ENCODE measurements around the gene CCM2L.

The CCM2L gene

DNA sequence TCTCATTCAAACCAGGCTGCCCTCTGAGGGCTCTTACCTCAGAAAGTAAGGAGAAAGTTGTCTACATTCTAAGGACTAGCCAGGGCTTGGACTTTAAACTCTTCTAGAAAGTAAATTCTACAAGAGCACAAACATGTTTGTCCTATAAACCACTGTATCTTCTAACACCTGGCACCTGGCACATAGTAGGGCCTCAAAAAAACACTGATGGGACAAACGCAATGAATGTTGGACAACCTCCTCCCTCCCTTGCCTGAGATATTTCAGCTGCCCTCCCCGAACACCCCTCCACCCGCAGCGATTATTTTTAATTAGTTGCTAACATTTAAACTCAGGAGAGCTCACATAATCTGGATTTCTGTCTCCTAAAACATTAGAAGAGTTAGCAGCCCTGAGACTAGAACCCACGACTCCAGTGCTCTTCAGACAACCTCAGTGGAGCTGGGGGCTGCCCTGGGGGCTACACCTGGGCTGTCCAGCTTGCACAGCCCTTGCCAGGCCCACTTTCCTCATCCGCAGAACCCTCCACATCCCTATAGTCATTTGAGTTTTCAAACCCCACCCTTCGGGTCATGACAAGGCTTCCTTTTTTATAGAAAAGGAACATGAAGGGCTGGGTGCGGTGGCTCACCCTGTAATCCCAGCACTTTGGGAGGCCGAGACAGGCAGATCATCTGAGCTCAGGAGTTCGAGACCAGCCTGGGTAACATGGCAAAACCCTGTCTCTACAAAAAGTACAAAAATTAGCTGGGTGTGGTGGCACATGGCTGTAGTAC is 46.7 kb downstream of the CCM2L start:
- FAIRE-seq (no peak), DNase-seq (ENCODE audit: low spot score) (no peak)

DNA sequence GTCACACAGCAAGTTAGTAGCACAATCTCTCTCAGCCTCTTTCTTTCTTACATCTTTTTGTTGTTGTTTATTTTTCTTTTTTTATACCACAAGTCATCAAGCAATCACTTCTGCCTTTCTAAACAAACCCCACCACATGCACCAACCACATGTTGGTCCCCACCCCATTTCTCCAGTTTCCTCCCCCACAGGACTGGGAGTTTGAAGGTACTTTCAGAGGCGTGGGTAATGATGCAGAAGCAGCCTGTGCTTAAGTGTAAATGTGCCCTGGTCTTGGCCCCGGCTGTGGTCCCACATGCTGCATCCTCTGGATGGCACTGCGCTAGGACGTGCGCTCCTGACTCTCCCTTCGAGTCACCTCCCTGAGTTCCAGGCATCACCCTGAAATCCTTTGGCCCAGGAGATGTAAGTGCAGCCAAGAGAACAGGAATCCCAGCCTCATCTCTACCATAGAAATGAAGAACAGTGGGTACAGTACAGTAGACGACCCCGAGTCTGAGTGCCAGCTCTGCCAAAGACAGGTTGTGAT is 47.5 kb downstream of the CCM2L start:
- no peak for DNase-seq (ENCODE audit: low spot score)
- FAIRE-seq = no peak

DNA sequence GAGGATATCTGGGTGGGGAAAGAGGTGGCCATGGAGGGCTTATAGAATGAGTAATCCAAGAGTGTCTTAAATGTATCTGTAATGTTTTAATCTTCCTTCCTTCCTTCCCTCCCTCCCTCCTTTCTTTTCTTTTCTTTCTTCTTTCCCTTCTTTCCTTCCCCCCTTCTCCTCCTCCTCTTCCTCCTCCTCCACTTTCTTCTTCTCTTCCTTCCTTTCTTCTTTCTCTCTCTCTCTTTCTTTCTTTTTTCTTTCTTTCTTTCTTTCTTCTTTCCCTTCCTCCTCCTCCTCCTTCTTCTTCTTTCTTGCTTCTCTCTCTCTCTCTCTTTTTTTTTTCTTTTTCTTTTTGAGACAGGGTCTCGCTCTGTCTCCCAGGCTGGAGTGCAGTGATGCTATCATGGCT is 49.0 kb downstream of the CCM2L start:
- DNase-seq (ENCODE audit: low spot score) = no peak
- no peak for FAIRE-seq

DNA sequence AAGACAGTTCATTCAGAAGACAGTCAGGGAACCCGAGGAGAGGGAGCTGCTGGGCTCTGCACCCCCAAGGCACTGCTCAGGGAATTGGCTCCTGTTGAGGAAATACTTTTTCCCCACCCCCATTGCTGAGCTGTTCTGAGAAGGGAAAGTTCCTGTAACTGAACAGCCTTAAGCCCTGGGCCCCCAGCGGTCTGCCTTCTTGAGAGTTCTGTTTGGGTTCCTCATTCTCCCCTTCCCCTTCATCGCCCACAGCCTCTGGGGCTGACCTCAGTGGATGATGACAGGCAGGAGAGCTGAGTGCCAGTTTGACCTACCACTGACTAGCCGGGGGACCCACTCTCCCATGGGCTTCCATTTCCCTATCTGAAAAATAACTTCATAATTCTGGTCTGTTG is 52.5 kb downstream of the CCM2L start:
- no peak for FAIRE-seq
- no peak for DNase-seq (ENCODE audit: low spot score)

DNA sequence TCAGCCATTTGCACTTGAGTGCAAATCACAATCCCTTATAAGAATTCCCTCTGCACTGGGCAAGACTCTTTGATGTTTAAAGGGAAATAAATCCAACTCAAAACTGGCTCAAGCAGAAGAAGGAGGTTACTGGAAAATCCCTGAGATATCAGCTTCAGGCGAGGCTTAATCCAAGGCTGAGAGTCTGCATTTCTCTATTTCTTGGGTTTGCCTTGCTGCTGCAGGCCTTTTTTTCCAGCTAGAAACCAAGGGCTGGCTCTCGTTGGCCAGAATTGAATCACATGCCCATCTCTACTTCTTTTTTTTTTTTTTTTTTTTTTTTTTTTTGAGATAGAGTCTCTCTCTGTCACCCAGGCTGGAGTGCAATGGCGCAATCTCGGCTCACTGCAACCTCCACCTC is 53.5 kb downstream of the CCM2L start:
- FAIRE-seq = no peak

DNA sequence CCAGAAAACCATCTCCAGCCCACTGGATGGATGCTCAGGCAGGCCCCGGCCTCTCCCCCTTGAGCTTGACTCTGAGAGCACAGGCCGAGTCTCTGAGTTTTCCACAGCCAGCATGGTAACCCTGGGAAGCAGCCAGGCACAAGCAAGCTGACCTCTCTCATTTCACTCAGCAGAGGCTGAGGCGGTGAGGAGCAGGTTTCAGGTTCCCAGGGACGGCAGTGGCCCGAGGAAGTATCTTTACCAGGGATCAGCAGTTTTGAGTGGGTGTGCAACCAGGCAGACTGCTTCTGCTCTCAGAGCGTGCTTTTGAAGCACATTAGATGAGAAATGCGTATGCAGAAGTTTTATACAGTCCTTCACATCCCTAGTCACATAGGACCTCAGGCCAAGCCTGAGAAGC is 54.4 kb downstream of the CCM2L start:
- no peak for DNase-seq (ENCODE audit: low spot score)
- no peak for FAIRE-seq

More for the DNA sequence above, 53.5 kb downstream of the CCM2L start:
- DNase-seq (ENCODE audit: low spot score) = no peak

DNA sequence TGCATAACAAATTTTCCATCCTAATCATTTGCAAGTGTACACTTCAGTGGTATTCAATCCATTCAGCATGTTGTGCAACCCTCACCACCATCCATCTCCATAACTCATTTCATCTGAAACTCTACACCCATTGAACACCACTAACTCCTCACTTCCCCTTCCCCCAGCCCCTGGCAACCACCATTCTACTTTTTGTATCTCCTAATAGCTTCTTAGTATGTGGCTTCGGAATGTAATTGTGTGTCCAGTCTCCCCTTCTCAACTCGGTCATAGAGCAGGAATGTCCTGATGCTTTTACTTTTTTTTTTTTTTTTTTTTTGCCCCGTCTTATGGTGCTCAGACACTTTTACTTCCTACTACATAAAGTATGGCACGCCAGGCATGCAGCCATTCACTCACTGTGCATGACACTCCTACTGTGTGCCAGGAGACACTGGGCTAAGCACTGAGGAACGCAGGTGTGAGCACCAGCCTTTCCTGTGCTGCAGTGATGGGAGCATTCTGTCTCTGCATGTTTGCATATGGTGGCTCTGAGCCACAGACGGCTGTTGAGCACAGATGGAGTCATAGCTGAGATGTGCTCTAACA is 57.1 kb downstream of the CCM2L start:
- FAIRE-seq = no peak
- DNase-seq (ENCODE audit: low spot score) = peak; percentile 57

DNA sequence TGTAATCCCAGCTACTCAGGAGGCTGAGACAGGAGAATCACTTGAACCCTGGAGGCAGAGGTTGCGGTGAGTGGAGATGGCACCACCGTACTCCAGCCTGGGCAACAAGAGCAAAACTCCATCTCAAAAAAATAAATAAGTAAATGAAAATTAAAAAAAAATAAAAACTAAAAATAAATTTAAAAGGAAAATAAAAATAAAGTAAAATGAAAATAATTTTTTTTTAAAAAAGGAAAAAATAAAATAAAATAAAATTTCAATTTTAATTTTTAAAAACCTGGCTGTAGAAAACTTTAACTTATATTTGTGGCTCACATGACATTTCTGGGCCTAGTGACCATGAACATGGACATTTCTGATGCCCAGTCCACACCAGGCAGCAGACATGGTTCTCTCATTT is 57.9 kb downstream of the CCM2L start:
- DNase-seq (ENCODE audit: low spot score) (no peak), FAIRE-seq (peak; percentile 52)

DNA sequence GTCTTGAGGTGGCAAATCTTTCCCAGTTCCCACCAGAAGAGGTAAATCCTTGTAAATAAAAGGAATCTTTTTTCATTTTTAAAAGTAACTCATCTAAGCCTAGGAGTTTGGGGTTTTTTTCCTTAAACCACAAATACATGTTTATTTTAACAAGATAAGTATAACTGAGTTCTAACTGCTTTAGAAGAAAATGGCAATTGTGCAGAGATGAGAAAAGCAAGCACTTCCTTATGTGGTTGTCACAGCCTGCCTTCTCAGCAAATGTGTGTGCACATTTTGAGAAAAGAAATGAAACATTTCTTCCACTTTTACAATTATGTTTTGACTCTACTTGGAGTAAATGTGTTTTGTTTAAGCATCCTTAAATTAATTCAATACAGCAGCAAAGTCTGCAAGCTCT is 59.5 kb downstream of the CCM2L start:
- FAIRE-seq (no peak), DNase-seq (ENCODE audit: low spot score) (no peak)

DNA sequence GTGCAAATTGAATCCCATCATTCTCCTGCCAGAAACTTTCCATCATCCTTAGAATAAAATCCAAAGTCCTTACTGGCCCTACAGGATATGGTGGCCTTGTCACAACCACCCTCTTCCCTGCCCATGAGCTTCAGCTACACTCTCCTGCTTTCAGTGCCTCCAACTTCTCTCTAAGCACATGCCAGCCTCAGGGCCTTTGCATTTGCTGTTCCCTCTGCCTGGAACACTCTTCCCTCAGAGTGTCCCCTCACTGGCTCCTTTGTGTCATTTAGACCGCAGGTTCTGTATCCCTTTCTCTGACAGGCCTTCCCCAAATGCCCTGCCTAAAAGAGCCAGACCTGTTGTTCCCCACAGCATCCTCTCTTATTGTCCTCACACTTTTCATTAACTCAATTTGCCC is 60.0 kb downstream of the CCM2L start:
- no peak for FAIRE-seq
- DNase-seq (ENCODE audit: low spot score) = no peak

DNA sequence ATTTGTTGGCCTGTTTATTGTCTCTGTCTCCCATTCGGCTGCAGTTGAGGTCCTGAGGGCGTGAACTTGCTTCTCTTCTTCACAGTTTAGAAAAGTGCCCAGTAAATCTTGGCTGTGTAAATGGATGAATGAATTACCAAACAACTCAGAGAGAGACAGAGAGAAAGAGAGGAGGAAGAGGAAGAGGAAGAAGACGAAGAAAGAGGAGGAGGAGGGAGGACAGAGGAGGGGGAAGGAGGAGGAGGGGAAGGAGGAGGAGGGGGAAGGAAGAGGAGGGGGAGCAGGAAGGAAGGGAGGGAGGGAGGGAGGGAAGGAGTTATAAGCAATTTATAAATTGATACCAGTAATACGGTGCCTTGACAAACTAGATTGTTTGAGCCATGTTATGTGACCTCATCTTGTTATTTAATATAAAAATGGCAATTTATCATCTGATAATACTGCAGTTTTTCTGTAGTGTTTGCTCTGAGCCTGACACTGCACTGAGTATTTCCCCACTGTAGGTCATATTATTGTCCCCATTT is 60.5 kb downstream of the CCM2L start:
- FAIRE-seq = no peak

DNA sequence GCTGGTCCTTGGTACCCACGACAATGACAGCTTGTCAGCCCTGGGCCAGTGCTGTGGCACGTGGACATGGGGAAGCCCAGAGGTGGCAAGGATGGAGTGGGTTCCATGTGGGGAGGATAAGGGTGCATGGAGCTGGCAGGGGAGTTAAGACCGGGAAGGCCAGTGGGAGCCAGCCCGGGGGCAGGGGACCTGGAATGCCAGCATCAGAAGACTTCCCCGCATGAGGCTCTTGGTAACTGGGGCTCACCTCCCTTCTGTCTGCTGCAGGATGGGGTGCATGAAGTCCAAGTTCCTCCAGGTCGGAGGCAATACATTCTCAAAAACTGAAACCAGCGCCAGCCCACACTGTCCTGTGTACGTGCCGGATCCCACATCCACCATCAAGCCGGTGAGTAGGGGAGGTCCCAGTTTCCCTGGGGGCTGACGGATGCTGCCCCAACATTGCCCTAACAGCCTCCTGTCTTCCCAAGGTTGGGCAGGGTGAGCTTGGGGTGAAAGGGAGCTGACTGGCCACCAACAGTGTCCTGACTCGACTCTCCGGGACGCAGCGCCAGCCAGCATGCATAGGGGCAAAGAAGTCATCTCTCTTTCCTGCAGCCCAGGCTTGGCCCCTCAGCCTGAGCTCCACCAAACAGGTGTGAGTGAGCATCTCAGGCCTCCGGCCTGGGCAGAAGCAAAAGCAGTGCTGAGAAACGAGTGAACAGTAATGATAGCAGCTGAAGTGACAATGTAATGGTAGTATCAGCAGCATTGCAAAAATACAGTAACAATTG is 61.3 kb downstream of the CCM2L start:
- FAIRE-seq (no peak), DNase-seq (ENCODE audit: low spot score) (no peak)

More for the DNA sequence above, 60.5 kb downstream of the CCM2L start:
- no peak for DNase-seq (ENCODE audit: low spot score)

DNA sequence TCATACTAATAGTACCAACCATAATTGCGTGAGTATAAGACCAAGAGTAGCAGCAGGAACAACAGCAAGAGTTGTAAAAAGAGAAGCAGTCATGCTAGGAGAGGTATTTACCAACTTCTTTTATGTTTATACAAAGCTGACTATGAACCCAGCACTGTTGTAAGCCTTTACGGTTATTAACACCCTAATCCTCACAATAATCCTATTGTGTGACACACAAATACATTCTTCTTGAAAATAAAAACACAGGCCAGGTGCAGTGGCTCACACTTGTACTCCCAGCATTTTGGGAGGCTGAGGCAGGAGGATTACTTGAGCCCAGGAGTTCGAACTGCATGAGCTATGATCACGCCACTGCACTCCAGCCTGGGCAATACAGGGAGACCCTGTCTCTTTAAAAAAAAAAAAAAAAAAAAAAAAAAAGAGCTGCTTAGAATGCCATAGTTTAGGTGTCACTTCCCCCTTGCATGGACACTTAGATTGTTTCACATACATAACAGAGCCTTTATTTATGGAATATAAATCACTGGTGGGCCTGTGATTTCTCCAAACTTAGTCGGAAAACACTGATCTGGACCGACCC is 62.0 kb downstream of the CCM2L start:
- no peak for FAIRE-seq
- no peak for DNase-seq (ENCODE audit: low spot score)

DNA sequence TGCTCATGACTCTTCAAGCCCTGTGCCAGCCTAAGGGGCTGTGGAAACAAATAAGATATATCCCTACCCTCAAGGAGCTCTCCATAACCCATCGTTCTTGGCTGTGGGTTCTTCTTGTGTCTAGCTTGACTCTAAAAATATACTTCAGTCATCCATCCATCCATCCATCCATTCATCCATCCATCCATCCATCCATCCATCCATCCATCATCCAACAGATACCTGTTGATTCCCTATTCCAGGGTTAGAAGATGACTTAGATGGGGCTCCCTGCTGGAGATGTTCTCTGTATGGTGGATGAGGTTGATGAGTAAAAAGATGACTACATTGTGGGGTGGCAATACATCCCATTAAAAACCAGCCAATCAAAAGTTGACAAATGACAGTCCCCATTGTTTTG is 65.3 kb downstream of the CCM2L start:
- FAIRE-seq = no peak

DNA sequence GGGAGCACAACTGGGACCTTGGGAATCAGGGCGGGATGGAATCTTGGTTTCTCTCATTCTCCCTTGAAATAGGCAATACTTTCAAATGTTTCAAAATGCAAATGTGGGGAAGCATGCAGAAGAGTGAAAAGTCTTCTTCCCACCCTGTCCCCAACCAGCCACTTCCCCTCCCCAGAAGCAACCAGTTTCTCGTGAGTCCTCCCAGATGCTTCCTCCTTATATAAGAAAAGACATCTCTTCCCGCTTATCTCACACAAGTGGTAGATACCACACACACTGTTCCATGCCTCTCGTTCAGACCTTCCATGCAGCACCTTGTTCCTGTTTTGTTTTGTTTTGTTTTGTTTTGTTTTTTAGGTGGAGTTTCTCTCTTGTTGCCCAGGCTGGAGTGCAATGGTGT is 67.0 kb downstream of the CCM2L start:
- no peak for DNase-seq (ENCODE audit: low spot score)
- no peak for FAIRE-seq

More for the DNA sequence above, 65.3 kb downstream of the CCM2L start:
- DNase-seq (ENCODE audit: low spot score) = no peak

DNA sequence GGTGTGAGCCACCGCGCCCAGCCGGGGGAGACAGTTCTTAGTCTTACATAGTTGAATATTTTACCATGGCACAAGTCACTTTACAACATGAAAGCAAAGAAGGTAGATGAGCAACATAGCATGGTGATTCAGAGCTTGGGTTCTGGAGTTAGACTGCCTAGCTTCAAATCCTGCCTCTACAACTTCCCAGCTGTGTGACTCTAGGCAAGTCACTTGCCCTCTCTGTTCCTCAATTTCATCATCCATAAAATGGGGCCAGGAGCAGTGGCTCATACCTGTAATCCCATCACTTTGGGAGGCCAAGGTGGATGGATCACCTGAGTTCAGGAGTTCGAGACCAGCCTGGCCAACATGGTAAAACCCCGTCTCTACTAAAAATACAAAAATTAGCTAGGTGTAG is 68.1 kb downstream of the CCM2L start:
- FAIRE-seq = no peak

DNA sequence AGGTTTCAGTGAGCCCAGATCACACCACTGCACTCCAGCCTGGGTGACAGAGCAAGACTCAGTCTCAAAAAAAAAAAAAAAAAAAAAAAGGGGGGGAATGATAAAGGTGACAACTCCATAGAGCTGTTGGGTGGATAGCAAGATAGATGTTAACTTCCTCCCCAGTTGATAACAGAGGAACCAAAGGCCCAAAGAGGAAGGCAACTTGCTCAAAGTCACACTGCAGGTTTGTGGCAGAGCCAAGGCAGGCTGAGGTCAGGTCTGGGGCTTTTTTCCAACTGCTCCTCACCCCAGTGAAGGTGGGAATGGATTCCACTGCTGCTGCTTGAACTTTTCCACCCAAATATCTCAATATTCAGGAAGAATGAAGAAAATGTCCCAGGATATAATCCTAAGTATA is 68.6 kb downstream of the CCM2L start:
- DNase-seq (ENCODE audit: low spot score) = no peak

More for the DNA sequence above, 68.1 kb downstream of the CCM2L start:
- no peak for DNase-seq (ENCODE audit: low spot score)

DNA sequence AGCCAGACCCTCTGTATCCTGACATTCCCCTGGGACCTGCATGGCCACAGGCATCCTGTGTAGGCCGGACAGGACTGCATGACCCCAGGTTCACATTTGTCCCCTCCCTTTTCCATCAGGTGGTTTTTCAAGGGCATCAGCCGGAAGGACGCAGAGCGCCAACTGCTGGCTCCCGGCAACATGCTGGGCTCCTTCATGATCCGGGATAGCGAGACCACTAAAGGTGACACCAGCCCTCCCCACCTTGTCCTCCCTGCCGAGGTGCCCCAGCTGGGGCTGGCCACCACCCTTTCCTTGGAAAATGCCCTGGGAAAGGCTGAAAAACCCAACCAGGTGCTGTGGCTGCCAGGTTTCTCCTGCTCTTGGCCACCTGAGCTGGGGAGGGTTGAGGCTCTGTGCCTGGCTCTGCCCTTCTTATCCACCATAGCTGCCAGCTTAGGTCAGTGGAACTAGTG is 69.4 kb downstream of the CCM2L start:
- DNase-seq (ENCODE audit: low spot score) (no peak), FAIRE-seq (no peak)

More for the DNA sequence above, 68.6 kb downstream of the CCM2L start:
- no peak for FAIRE-seq

DNA sequence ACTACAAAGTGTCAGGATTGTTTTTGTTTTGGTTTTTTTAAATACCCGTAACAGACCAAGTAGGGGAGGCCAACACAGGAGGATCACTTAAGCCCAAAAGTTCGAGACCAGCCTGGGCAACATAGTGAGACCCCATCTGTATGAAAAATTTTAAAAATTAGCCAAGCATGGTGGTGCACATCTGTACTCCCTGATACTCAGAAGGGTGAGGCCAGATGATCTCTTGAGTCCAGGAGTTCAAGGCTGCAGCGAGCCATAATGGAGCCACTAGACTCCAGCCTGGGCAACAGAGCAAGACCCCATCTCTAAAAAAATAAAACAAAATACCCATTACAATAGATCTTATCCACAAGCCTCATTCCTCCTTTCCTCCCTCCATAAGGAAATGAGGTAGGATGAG is 70.5 kb downstream of the CCM2L start:
- FAIRE-seq = no peak

More for the DNA sequence above, 70.5 kb downstream of the CCM2L start:
- no peak for DNase-seq (ENCODE audit: low spot score)
